ENCODE data around the gene PRRT3.

- TF ChIP-seq CTCF (IDR thresholded peaks at IDR 0.05; ENCODE audit: low read length) (no peak), EZH2 (IDR thresholded peaks at IDR 0.05; ENCODE audit: borderline replicate concordance, low read length) (no peak)
Measured at GRCh38 chr3:9980251-9980650, 28.0 kb upstream of the PRRT3 start.

Data from OCI-LY1 (cell line).